Measurements from ENCODE around the gene ADRA1B.

ADRA1B gene

GRCh38 chr5:159902444-159903121 is 13.7 kb upstream of the ADRA1B start:
- no peak for DNase-seq

GRCh38 chr5:159903131-159903530 is 13.2 kb upstream of the ADRA1B start:
- DNase-seq: no peak

- DNase-seq: no peak
Measured at GRCh38 chr5:159904874-159905273, 11.4 kb upstream of the ADRA1B start.

GRCh38 chr5:159905496-159905895 is 10.8 kb upstream of the ADRA1B start:
- DNase-seq: no peak

GRCh38 chr5:159906463-159906862 is 9.8 kb upstream of the ADRA1B start:
- DNase-seq: no peak

- DNase-seq: no peak
Measured at GRCh38 chr5:159906943-159907342, 9.3 kb upstream of the ADRA1B start.

GRCh38 chr5:159907689-159908590 is 8.3 kb upstream of the ADRA1B start:
- DNase-seq: no peak

GRCh38 chr5:159908591-159908940 is 7.7 kb upstream of the ADRA1B start:
- DNase-seq: no peak

- no peak for DNase-seq
Measured at GRCh38 chr5:159909126-159909525, 7.2 kb upstream of the ADRA1B start.

GRCh38 chr5:159910207-159910842 is 6.0 kb upstream of the ADRA1B start:
- no peak for DNase-seq

- DNase-seq: no peak
Measured at GRCh38 chr5:159910843-159911229, 5.4 kb upstream of the ADRA1B start.

GRCh38 chr5:159911349-159911748 is 4.9 kb upstream of the ADRA1B start:
- no peak for DNase-seq

- no peak for DNase-seq
Measured at GRCh38 chr5:159912033-159912800, 4.1 kb upstream of the ADRA1B start.

GRCh38 chr5:159913048-159913447 is 3.2 kb upstream of the ADRA1B start:
- DNase-seq: no peak

- DNase-seq: no peak
Measured at GRCh38 chr5:159913501-159913900, 2.8 kb upstream of the ADRA1B start.

GRCh38 chr5:159916841-159917761 is 819 bp downstream of the ADRA1B start:
- DNase-seq: no peak

- no peak for DNase-seq
Measured at GRCh38 chr5:159917994-159918393, 1.7 kb downstream of the ADRA1B start.

GRCh38 chr5:159921721-159922120 is 5.4 kb downstream of the ADRA1B start:
- DNase-seq: no peak

GRCh38 chr5:159923008-159923407 is 6.7 kb downstream of the ADRA1B start:
- no peak for DNase-seq

GRCh38 chr5:159928122-159928909 is 12.0 kb downstream of the ADRA1B start:
- no peak for DNase-seq

GRCh38 chr5:159929176-159929575 is 12.9 kb downstream of the ADRA1B start:
- DNase-seq: no peak

Measured in stimulated activated CD4-positive, alpha-beta T cell treated with anti-CD3 and anti-CD28 coated beads, Interleukin-1b, Interleukin-23, amount 100 ng/mL, for 48 hours (primary cell).